WTC11 (cell line): ENCODE data around the gene GOLGA2. TPM values are rescaled to one million over a fixed set of nuclear protein-coding genes. Genes with fewer than 3 reads are reported as not detected.

Source experiments
- ATAC-seq: fragments of 200-7000 bp; cut with Tn5 transposase; 2 replicates; pipeline ENCODE4 v1.10.0; 2021; ENCODE audit warnings: mild to moderate bottlenecking, moderate library complexity
- CTCF ChIA-PET: fragments of 300-600 bp; sonication (Branson Sonifier 250); formaldehyde crosslinking; loops from one replicate; lab custom pipeline; 2021; ENCODE audit warnings: antibody characterized with exemption; lab: Charles Lee
- POLR2A ChIA-PET: fragments of 350-600 bp; sonication (Branson Sonifier 250); formaldehyde crosslinking; loops from one replicate; lab custom pipeline; 2021; ENCODE audit warnings: antibody characterized with exemption; lab: Charles Lee
- DNase-seq: peaks from one replicate; pipeline ENCODE4 v3.0.0; 2021; ENCODE audit warnings: low spot score
- H3K27ac Mint-ChIP-seq: 2 replicates; pipeline ENCODE4 v1.8.0; 2021; ENCODE audit warnings: mixed read lengths
- H3K27me3 Mint-ChIP-seq: 2 replicates; pipeline ENCODE4 v1.8.0; 2021; ENCODE audit warnings: low read depth, mild to moderate bottlenecking, moderate library complexity, mixed read lengths
- H3K36me3 Mint-ChIP-seq: 2 replicates; pipeline ENCODE4 v1.8.0; 2021; ENCODE audit warnings: mixed read lengths
- H3K4me1 Mint-ChIP-seq: 2 replicates; pipeline ENCODE4 v1.8.0; 2022; ENCODE audit warnings: mixed read lengths
- H3K4me3 Mint-ChIP-seq: 2 replicates; pipeline ENCODE4 v1.8.0; 2021; ENCODE audit warnings: mild to moderate bottlenecking, moderate library complexity, mixed read lengths
- H3K9me3 Mint-ChIP-seq: 2 replicates; pipeline ENCODE4 v1.8.0; 2021; ENCODE audit warnings: mixed read lengths
- AR ChIP-seq: fragments of 250-450 bp; sonication (Bioruptor Pico); IDR thresholded peaks from 2 replicates; pipeline ENCODE4 v1.9.0; 2021; ENCODE audit warnings: mild to moderate bottlenecking
- ESRRA ChIP-seq: sonication (generic); formaldehyde crosslinking; IDR thresholded peaks from 2 replicates; pipeline ENCODE4 v1.8.1; 2022; ENCODE audit warnings: mild to moderate bottlenecking, missing genetic modification reagents, borderline replicate concordance
- HMGXB4 ChIP-seq: sonication (generic); formaldehyde crosslinking; IDR thresholded peaks from 2 replicates; pipeline ENCODE4 v1.8.1; 2023; ENCODE audit warnings: mild to moderate bottlenecking, moderate library complexity, missing genetic modification reagents
- JUN ChIP-seq: sonication (generic); formaldehyde crosslinking; IDR thresholded peaks from 2 replicates; pipeline ENCODE4 v1.8.0; 2023; ENCODE audit warnings: mild to moderate bottlenecking, missing genetic modification reagents
- MXD4 ChIP-seq: fragments of 250-450 bp; sonication (Bioruptor Pico); IDR thresholded peaks from 2 replicates; pipeline ENCODE4 v1.8.0; 2021; ENCODE audit warnings: mild to moderate bottlenecking, moderate library complexity, borderline replicate concordance
- SMAD3 ChIP-seq: sonication (generic); formaldehyde crosslinking; IDR thresholded peaks from 2 replicates; pipeline ENCODE4 v1.8.0; 2022; ENCODE audit warnings: missing genetic modification reagents, mild to moderate bottlenecking, borderline replicate concordance
- TCF7 ChIP-seq: sonication (generic); formaldehyde crosslinking; IDR thresholded peaks from 2 replicates; pipeline ENCODE4 v1.8.0; 2022; ENCODE audit warnings: mild to moderate bottlenecking, low read depth, missing genetic modification reagents, moderate library complexity
- TEAD1 ChIP-seq: sonication (generic); formaldehyde crosslinking; IDR thresholded peaks from 2 replicates; pipeline ENCODE4 v1.8.0; 2022; ENCODE audit warnings: mild to moderate bottlenecking, missing genetic modification reagents
- TP53 ChIP-seq: sonication (generic); formaldehyde crosslinking; IDR thresholded peaks from 2 replicates; pipeline ENCODE4 v1.8.1; 2023; ENCODE audit warnings: mild to moderate bottlenecking, missing genetic modification reagents
- ZNF121 ChIP-seq: sonication (generic); formaldehyde crosslinking; IDR thresholded peaks from 2 replicates; pipeline ENCODE4 v1.8.0; 2023; ENCODE audit warnings: missing genetic modification reagents
- ZNF317 ChIP-seq: sonication (generic); formaldehyde crosslinking; IDR thresholded peaks from 2 replicates; pipeline ENCODE4 v1.8.1; 2023; ENCODE audit warnings: low read depth, mild to moderate bottlenecking, moderate library complexity, missing genetic modification reagents, borderline replicate concordance
- ZNF396 ChIP-seq: fragments of 250-450 bp; sonication (Bioruptor Pico); IDR thresholded peaks from 2 replicates; pipeline ENCODE4 v1.8.0; 2021; ENCODE audit warnings: mild to moderate bottlenecking, moderate library complexity, borderline replicate concordance
- total RNA-seq: library from RNA; stranded (reverse); gene quantifications from 3 replicates; pipeline ENCODE4 v1.2.3, GENCODE V29; 2021
- TF ChIP-seq, protein P1 (sequence below): fragments of 250-450 bp; sonication (Bioruptor Pico); IDR thresholded peaks from 2 replicates; pipeline ENCODE4 v1.9.0; 2021; ENCODE audit warnings: mild to moderate bottlenecking, borderline replicate concordance
- TF ChIP-seq, protein P2 (sequence below): sonication (generic); formaldehyde crosslinking; IDR thresholded peaks from 2 replicates; pipeline ENCODE4 v1.8.1; 2022; ENCODE audit warnings: low read depth, missing genetic modification reagents, borderline replicate concordance
- TF ChIP-seq, protein P3 (sequence below): fragments of 200-600 bp; IDR thresholded peaks from 2 replicates; pipeline ENCODE4 v1.8.0; 2022; ENCODE audit warnings: antibody characterized with exemption
- TF ChIP-seq, protein P4 (sequence below): sonication (generic); formaldehyde crosslinking; IDR thresholded peaks from 2 replicates; pipeline ENCODE4 v1.8.0; 2022; ENCODE audit warnings: mild to moderate bottlenecking, missing genetic modification reagents

Gene GOLGA2
- total RNA-seq, 1 experiment from 2014 or later = 66.3 TPM

DNA sequence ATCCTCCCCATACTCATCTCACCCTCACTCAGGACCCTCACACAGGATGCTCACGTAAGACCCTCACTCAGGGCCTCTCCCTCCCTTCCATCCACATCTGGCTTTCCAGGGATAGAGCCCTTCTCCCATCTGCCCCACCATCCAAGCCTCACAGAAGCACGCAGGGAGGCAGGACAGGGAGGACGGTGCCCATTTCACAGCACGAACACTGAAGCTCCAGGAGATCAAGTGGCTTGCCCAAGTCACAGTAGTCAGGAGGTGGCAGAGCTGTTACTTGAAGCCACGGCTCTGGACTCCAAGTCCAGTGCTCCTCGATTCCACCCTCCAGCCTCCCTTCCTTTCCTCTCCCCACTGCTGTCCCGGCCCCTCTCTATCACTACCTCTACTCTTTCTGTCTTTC is 50.9 kb downstream of the GOLGA2 start:
- DNase-seq = no peak
- Mint-ChIP-seq H3K4me3 (no peak overlapping the region), H3K4me1 (no peaks in the 10 kb centered on the region), H3K36me3 (peaks cover 21% of the 10 kb centered on the region), H3K9me3 (no peaks in the 10 kb centered on the region), H3K27me3 (no peaks in the 10 kb centered on the region; the same call in 1 of the 2 replicates)
- ATAC-seq = no peak
- CTCF ChIA-PET = no interaction called here
- TF ChIP-seq TP53 (CRISPR knock-in tag) (no peak), TEAD1 (CRISPR knock-in tag) (no peak), JUN (CRISPR knock-in tag) (no peak), MXD4 (CRISPR knock-in tag) (no peak), ESRRA (CRISPR knock-in tag) (no peak), SMAD3 (CRISPR knock-in tag) (no peak), ZNF396 (CRISPR knock-in tag) (no peak), HMGXB4 (CRISPR knock-in tag) (no peak), AR (CRISPR knock-in tag) (no peak), ZNF121 (CRISPR knock-in tag) (no peak), ZNF317 (no peak), TCF7 (CRISPR knock-in tag) (no peak)
- TF ChIP-seq, protein P1, sequence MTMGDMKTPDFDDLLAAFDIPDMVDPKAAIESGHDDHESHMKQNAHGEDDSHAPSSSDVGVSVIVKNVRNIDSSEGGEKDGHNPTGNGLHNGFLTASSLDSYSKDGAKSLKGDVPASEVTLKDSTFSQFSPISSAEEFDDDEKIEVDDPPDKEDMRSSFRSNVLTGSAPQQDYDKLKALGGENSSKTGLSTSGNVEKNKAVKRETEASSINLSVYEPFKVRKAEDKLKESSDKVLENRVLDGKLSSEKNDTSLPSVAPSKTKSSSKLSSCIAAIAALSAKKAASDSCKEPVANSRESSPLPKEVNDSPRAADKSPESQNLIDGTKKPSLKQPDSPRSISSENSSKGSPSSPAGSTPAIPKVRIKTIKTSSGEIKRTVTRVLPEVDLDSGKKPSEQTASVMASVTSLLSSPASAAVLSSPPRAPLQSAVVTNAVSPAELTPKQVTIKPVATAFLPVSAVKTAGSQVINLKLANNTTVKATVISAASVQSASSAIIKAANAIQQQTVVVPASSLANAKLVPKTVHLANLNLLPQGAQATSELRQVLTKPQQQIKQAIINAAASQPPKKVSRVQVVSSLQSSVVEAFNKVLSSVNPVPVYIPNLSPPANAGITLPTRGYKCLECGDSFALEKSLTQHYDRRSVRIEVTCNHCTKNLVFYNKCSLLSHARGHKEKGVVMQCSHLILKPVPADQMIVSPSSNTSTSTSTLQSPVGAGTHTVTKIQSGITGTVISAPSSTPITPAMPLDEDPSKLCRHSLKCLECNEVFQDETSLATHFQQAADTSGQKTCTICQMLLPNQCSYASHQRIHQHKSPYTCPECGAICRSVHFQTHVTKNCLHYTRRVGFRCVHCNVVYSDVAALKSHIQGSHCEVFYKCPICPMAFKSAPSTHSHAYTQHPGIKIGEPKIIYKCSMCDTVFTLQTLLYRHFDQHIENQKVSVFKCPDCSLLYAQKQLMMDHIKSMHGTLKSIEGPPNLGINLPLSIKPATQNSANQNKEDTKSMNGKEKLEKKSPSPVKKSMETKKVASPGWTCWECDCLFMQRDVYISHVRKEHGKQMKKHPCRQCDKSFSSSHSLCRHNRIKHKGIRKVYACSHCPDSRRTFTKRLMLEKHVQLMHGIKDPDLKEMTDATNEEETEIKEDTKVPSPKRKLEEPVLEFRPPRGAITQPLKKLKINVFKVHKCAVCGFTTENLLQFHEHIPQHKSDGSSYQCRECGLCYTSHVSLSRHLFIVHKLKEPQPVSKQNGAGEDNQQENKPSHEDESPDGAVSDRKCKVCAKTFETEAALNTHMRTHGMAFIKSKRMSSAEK (CRISPR knock-in tag) = no peak
- TF ChIP-seq, protein P2, sequence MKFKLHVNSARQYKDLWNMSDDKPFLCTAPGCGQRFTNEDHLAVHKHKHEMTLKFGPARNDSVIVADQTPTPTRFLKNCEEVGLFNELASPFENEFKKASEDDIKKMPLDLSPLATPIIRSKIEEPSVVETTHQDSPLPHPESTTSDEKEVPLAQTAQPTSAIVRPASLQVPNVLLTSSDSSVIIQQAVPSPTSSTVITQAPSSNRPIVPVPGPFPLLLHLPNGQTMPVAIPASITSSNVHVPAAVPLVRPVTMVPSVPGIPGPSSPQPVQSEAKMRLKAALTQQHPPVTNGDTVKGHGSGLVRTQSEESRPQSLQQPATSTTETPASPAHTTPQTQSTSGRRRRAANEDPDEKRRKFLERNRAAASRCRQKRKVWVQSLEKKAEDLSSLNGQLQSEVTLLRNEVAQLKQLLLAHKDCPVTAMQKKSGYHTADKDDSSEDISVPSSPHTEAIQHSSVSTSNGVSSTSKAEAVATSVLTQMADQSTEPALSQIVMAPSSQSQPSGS = no peak
- TF ChIP-seq, protein P3, sequence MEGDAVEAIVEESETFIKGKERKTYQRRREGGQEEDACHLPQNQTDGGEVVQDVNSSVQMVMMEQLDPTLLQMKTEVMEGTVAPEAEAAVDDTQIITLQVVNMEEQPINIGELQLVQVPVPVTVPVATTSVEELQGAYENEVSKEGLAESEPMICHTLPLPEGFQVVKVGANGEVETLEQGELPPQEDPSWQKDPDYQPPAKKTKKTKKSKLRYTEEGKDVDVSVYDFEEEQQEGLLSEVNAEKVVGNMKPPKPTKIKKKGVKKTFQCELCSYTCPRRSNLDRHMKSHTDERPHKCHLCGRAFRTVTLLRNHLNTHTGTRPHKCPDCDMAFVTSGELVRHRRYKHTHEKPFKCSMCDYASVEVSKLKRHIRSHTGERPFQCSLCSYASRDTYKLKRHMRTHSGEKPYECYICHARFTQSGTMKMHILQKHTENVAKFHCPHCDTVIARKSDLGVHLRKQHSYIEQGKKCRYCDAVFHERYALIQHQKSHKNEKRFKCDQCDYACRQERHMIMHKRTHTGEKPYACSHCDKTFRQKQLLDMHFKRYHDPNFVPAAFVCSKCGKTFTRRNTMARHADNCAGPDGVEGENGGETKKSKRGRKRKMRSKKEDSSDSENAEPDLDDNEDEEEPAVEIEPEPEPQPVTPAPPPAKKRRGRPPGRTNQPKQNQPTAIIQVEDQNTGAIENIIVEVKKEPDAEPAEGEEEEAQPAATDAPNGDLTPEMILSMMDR = no peak
- TF ChIP-seq, protein P4, sequence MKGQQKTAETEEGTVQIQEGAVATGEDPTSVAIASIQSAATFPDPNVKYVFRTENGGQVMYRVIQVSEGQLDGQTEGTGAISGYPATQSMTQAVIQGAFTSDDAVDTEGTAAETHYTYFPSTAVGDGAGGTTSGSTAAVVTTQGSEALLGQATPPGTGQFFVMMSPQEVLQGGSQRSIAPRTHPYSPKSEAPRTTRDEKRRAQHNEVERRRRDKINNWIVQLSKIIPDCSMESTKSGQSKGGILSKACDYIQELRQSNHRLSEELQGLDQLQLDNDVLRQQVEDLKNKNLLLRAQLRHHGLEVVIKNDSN (CRISPR knock-in tag) = no peak
- TF ChIP-seq, all 79 proteins: peak for 0
- no peak overlapping the region for H3K27ac Mint-ChIP-seq
- POLR2A ChIA-PET = interaction anchor here (0.6 to 0.7 kb wide), 2 partner anchors 417 to 439 kb away, joined by 3 to 5 read pairs; no protein-coding TSS in a partner anchor
